Measurements from ENCODE around the gene PRKAG2.

The PRKAG2 gene

DNA sequence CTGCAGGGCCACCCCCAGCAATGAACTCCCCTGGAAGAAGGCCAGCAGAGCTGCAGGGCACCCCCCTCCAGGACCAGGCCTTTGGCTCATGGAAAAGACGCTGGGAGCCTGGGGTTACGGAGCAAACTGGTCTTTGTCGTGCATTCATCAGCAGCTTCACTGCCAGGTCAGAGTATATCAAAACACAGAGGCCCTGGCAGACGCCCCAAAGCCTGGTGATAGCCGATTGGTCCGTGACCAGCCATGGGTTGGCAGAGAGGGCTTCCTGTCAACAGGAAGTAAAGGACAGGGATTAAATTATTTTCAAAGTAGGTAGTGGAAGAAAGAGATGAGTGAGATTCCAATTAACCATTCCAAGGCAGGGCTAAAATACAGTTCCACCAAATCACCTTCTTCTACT, 9.0 kb downstream of the PRKAG2 start:
- Histone ChIP-seq H3K9me3 (ENCODE audit: low read depth, low read length) (no peaks in the 10 kb centered on the region), H3K27ac (no peak overlapping the region), H3K9ac (ENCODE audit: insufficient read length) (no peak overlapping the region), H3K36me3 (ENCODE audit: insufficient read depth, low read length) (no peaks in the 10 kb centered on the region), H3K4me3 (no peak overlapping the region)
- TF ChIP-seq EZH2 (IDR thresholded peaks at IDR 0.05): no peak
- TF ChIP-seq FOXP2 (optimal IDR thresholded peaks at IDR 0.05; ENCODE audit: control extremely low read depth, extremely low read length, insufficient read depth): no peak
- no peak for TF ChIP-seq POLR2AphosphoS5 (IDR thresholded peaks at IDR 0.05; ENCODE audit: borderline replicate concordance, low read depth, low read length)
- DNase-seq (ENCODE audit: low read depth, low spot score): no peak

DNA sequence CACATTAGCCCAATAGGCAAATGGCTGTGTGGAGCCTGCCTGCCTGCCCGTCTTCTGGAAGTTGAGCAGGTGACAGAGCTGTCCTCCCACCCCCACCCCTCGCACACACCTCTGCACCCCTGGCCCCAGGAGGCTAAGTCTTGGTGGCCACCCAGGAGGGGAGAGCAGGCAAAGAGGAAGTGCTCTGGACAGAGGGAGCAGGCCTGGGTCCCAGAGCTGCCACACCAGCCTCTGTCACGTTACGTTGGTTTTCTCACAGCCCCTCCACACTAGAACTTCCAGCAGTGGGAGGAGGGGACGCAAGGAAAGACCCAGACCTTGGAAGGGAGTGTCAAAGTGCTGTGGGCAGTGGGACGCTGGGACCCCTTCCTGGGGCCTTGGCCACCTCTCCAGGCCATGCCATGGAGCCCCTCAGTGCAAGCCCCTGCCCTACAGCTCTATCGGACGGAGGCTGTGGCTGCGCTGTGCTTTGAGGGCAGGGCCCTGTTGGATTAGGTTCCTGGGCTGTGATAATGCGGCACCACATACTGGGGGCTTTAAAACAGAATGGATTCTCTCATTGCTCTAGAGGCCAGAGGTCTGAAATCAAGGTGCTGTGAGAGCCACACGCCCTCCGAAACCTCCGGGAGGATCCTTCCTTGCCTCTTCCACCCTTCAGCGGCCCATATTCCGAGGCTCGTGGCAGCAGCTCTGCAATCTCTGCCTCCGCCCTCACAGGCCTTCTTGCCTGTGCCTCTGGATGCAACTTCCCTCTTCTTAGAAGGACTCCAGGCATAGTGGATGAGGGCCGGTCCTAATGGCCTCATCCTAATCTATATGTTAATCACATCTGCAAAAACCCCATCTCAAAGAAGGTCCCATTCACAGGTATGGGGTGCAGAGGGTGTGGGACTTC, 9.9 kb downstream of the PRKAG2 start:
- Histone ChIP-seq H3K9ac (ENCODE audit: insufficient read length) (no peak overlapping the region), H3K4me3 (no peak overlapping the region), H3K9me3 (ENCODE audit: low read depth, low read length) (no peaks in the 10 kb centered on the region), H3K27ac (no peak overlapping the region), H3K36me3 (ENCODE audit: insufficient read depth, low read length) (no peaks in the 10 kb centered on the region)
- DNase-seq (ENCODE audit: low read depth, low spot score): no peak
- TF ChIP-seq FOXP2 (optimal IDR thresholded peaks at IDR 0.05; ENCODE audit: control extremely low read depth, extremely low read length, insufficient read depth) (no peak), POLR2AphosphoS5 (IDR thresholded peaks at IDR 0.05; ENCODE audit: borderline replicate concordance, low read depth, low read length) (no peak), EZH2 (IDR thresholded peaks at IDR 0.05) (no peak)

DNA sequence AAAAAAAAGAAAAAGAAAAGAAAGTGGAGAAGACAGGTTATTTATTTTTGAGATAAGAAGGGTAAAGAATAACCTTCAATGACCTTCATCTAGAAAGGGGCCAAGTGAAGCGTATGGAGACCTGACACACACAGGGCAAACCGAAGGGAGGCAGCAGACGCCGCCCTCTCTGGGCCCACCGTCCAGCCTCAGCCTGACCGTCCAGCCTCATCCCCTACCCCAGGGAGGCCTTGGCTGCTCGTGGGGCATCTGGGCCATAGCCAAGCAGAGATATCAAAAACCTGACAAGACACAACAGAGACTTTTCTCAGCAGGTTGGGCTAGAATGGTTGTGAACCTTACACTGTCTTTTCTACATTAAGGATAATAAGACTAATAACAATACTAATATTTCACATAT, 10.9 kb downstream of the PRKAG2 start:
- H3K4me3 ChIP-seq: no peak overlapping the region
- no peaks in the 10 kb centered on the region for H3K36me3 ChIP-seq (ENCODE audit: insufficient read depth, low read length)
- H3K9me3 ChIP-seq (ENCODE audit: low read depth, low read length): no peaks in the 10 kb centered on the region
- no peak overlapping the region for H3K27ac ChIP-seq
- TF ChIP-seq FOXP2 (optimal IDR thresholded peaks at IDR 0.05; ENCODE audit: control extremely low read depth, extremely low read length, insufficient read depth) (no peak), POLR2AphosphoS5 (IDR thresholded peaks at IDR 0.05; ENCODE audit: borderline replicate concordance, low read depth, low read length) (no peak), EZH2 (IDR thresholded peaks at IDR 0.05) (no peak)
- no peak overlapping the region for H3K9ac ChIP-seq (ENCODE audit: insufficient read length)
- DNase-seq (ENCODE audit: low read depth, low spot score): no peak

DNA sequence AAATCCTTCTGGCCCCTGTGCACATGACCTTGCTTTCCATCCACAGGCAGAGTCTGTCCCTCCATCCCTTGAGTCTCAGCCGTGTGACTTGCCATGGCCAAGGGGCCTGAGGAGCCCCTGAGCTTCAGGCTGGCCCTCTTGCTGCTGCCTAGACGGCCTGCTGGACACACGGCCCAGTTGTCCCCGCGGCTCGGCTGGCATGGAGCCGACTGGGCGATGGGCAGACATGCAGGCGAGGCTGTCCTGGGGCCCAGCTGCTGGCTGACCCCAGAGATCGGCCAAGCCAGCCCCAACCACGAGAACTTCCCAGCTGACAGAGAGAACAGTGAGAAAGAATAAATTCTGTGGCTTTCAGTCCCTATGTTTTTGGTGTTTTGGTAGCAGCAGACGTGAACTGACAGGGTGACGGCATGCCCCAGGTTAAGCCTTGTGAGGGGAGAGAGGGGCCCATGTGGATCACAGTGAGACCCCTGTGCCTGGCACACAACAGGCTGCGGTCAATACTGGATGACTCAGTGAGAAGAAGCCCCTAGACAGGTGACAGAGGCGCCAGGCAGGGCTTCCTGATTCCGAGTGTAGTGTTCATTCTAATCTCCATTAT, 11.7 kb downstream of the PRKAG2 start:
- no peak overlapping the region for H3K4me3 ChIP-seq
- H3K27ac ChIP-seq: no peak overlapping the region
- H3K9me3 ChIP-seq (ENCODE audit: low read depth, low read length): no peaks in the 10 kb centered on the region
- no peaks in the 10 kb centered on the region for H3K36me3 ChIP-seq (ENCODE audit: insufficient read depth, low read length)
- no peak for TF ChIP-seq POLR2AphosphoS5 (IDR thresholded peaks at IDR 0.05; ENCODE audit: borderline replicate concordance, low read depth, low read length)
- no peak for TF ChIP-seq EZH2 (IDR thresholded peaks at IDR 0.05)
- no peak for TF ChIP-seq FOXP2 (optimal IDR thresholded peaks at IDR 0.05; ENCODE audit: control extremely low read depth, extremely low read length, insufficient read depth)
- DNase-seq (ENCODE audit: low read depth, low spot score): no peak
- no peak overlapping the region for H3K9ac ChIP-seq (ENCODE audit: insufficient read length)

DNA sequence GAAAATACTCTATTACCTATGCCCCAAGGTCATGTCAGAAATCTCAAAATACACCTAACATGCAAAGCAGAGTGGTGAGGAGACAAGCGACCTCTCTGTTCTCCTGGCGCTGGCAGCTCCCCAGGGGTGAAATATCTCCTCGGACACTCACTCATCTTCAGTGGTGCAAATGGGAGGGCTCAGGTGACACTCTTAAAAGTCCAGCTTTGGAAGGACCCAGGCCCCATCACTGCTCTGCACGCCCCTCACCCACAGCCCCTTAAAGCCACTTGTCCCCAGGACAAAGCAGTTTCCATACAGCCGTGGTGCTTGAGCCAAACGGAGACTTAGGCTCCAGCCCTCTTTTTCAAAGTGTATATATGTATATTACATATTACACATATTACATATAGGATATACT, 12.4 kb downstream of the PRKAG2 start:
- Histone ChIP-seq H3K9me3 (ENCODE audit: low read depth, low read length) (no peaks in the 10 kb centered on the region), H3K36me3 (ENCODE audit: insufficient read depth, low read length) (no peaks in the 10 kb centered on the region), H3K9ac (ENCODE audit: insufficient read length) (no peak overlapping the region), H3K4me3 (no peak overlapping the region), H3K27ac (no peak overlapping the region)
- no peak for DNase-seq (ENCODE audit: low read depth, low spot score)
- TF ChIP-seq FOXP2 (optimal IDR thresholded peaks at IDR 0.05; ENCODE audit: control extremely low read depth, extremely low read length, insufficient read depth): no peak
- TF ChIP-seq EZH2 (IDR thresholded peaks at IDR 0.05): no peak
- no peak for TF ChIP-seq POLR2AphosphoS5 (IDR thresholded peaks at IDR 0.05; ENCODE audit: borderline replicate concordance, low read depth, low read length)

DNA sequence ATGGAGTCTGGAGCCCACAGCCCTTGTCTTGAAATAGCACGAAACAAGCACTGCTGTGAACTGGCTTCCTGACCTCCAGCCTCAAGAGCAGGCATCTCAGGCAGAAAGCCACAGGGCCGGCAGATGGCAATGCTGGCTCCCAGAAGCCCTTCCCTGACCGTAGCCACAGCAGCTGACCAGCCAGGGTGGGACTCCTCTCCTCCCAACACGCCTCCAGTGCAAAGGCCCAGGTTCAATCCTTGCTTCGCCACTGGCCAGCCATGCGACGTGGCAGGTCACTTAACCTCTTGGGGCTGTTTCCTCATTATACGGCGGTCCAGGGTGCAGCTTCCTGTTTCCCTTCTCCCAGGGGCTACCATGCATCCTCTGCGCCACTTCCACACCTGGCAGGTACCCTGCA, 12.8 kb downstream of the PRKAG2 start:
- DNase-seq (ENCODE audit: low read depth, low spot score): no peak
- H3K4me3 ChIP-seq: no peak overlapping the region
- TF ChIP-seq EZH2 (IDR thresholded peaks at IDR 0.05) (no peak), FOXP2 (optimal IDR thresholded peaks at IDR 0.05; ENCODE audit: control extremely low read depth, extremely low read length, insufficient read depth) (no peak), POLR2AphosphoS5 (IDR thresholded peaks at IDR 0.05; ENCODE audit: borderline replicate concordance, low read depth, low read length) (no peak)
- no peak overlapping the region for H3K9ac ChIP-seq (ENCODE audit: insufficient read length)
- no peaks in the 10 kb centered on the region for H3K9me3 ChIP-seq (ENCODE audit: low read depth, low read length)
- no peaks in the 10 kb centered on the region for H3K36me3 ChIP-seq (ENCODE audit: insufficient read depth, low read length)
- no peak overlapping the region for H3K27ac ChIP-seq

DNA sequence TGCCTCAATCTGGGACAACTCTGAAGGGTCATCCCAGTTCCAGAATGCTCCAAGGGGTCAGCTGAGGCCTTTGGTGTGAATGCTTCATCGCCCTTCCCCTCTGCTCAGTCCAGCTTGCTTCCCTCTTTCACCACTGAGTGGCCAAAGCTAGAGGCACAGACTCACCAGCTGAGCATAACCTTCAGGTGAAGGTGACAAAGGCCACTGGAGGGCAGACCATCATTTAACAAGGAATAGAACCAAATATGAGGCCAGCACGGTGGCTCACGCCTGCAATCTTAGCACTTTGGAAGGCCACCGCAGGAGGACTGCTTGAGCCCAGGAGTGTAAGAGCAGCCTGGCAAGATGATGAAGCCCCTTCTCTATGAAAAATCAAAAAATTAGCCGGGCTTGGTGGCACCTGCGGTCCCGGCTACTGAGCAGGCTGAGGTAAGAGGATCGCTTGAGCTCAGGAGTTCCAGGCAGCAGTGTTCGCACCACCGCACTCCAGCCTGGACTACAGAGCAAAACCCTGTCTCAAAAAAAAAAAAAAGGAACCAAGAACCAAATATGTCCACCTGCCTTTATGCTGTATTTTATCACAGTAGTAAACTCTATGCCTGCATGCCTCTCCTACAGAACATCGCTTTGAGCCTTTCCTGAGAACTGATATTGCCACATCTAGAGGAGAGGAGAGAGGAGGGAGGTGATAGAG, 13.4 kb downstream of the PRKAG2 start:
- no peak for DNase-seq (ENCODE audit: low read depth, low spot score)
- Histone ChIP-seq H3K9ac (ENCODE audit: insufficient read length) (no peak overlapping the region), H3K27ac (no peak overlapping the region), H3K36me3 (ENCODE audit: insufficient read depth, low read length) (no peaks in the 10 kb centered on the region), H3K9me3 (ENCODE audit: low read depth, low read length) (no peaks in the 10 kb centered on the region), H3K4me3 (no peak overlapping the region)
- TF ChIP-seq POLR2AphosphoS5 (IDR thresholded peaks at IDR 0.05; ENCODE audit: borderline replicate concordance, low read depth, low read length) (no peak), FOXP2 (optimal IDR thresholded peaks at IDR 0.05; ENCODE audit: control extremely low read depth, extremely low read length, insufficient read depth) (no peak), EZH2 (IDR thresholded peaks at IDR 0.05) (no peak)

Measured in SK-N-MC (cell line).